ENCODE data around the gene RNF130. TPM values are rescaled to one million over a fixed set of nuclear protein-coding genes. Genes with fewer than 3 reads are reported as not detected.

Gene RNF130
- total and polyA plus RNA-seq, 9 of the 15 experiments (the other 6 are each of a cell fraction or from before 2014, with no cell fraction given) = 5.8 to 39.4 (median 27.1) TPM

GRCh38 chr5:180071531-180072255 is at the start of gene RNF130 (continued):
- TF ChIP-seq CUX1 (CRISPR knock-in tag; IDR thresholded peaks at IDR 0.05) (peak; percentile 95), PRPF4 (IDR thresholded peaks at IDR 0.05; ENCODE audit: insufficient read depth, low read depth, low read length, poor library complexity, severe bottlenecking) (peak; percentile 60), ZNF511 (CRISPR knock-in tag; IDR thresholded peaks at IDR 0.05) (peak; percentile 99; the same call in 1 of the 2 replicates), ZNF583 (CRISPR knock-in tag; IDR thresholded peaks at IDR 0.05) (peak; percentile 89), ZNF780A (CRISPR knock-in tag; IDR thresholded peaks at IDR 0.05) (no peak), RBM25 (IDR thresholded peaks at IDR 0.05; ENCODE audit: low read depth, low read length, severe bottlenecking) (peak; percentile 43), MAX (CRISPR knock-in tag; IDR thresholded peaks at IDR 0.05) (peak; percentile 100), ZNF766 (CRISPR knock-in tag; conservative IDR thresholded peaks at IDR 0.05) (peak; percentile 99), CBX3 (IDR thresholded peaks at IDR 0.05; ENCODE audit: borderline replicate concordance in 1 of 2, low read length in 2 of 2) (peak in 1 of 2 experiments; percentile 99; a peak in 2 of 3 replicates), HOMEZ (CRISPR knock-in tag; IDR thresholded peaks at IDR 0.05) (peak; percentile 79), ETS2 (tag; IDR thresholded peaks at IDR 0.05; ENCODE audit: borderline replicate concordance, poor library complexity, severe bottlenecking) (no peak)
- TF ChIP-seq, protein P1, sequence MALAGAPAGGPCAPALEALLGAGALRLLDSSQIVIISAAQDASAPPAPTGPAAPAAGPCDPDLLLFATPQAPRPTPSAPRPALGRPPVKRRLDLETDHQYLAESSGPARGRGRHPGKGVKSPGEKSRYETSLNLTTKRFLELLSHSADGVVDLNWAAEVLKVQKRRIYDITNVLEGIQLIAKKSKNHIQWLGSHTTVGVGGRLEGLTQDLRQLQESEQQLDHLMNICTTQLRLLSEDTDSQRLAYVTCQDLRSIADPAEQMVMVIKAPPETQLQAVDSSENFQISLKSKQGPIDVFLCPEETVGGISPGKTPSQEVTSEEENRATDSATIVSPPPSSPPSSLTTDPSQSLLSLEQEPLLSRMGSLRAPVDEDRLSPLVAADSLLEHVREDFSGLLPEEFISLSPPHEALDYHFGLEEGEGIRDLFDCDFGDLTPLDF (CRISPR knock-in tag; IDR thresholded peaks at IDR 0.05) = no peak
- TF ChIP-seq, protein P2, sequence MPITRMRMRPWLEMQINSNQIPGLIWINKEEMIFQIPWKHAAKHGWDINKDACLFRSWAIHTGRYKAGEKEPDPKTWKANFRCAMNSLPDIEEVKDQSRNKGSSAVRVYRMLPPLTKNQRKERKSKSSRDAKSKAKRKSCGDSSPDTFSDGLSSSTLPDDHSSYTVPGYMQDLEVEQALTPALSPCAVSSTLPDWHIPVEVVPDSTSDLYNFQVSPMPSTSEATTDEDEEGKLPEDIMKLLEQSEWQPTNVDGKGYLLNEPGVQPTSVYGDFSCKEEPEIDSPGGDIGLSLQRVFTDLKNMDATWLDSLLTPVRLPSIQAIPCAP (CRISPR knock-in tag; IDR thresholded peaks at IDR 0.05; ENCODE audit: borderline replicate concordance) = peak; percentile 96; the same call in 1 of the 2 replicates
